Kidney (tissue), 14 donors: Measurements from ENCODE around the gene DIPK2A. TPM values are rescaled to one million over a fixed set of nuclear protein-coding genes. Genes with fewer than 3 reads are reported as not detected.

ENCODE experiments used
- DNase-seq, 5 donors: peaks; one replicate each; pipeline ENCODE4 v3.0.0-alpha.2; 2013 to 2020
- FAIRE-seq: peaks from 2 replicates; lab custom pipeline; 2012; peaks lifted over from hg19 to GRCh38; lab: Jason Lieb, UNC
- H3K27ac ChIP-seq, 2 donors: one replicate each; pipeline ENCODE4 v1.7.0; 2013; ENCODE audit warnings: low read depth in 2 of 2, low read length in 2 of 2, inconsistent platforms in 1 of 2
- H3K27me3 ChIP-seq: one replicate; pipeline ENCODE4 v1.7.1; 2013; ENCODE audit warnings: low read length, inconsistent platforms; ENCODE audit not compliant: control insufficient read depth, insufficient read depth
- H3K36me3 ChIP-seq, 3 donors: one replicate each; pipeline versions ENCODE4 v1.7.0 to v1.7.1; 2013; ENCODE audit warnings: low read length in 3 of 3, control low read depth in 1 of 3, inconsistent platforms in 1 of 3; ENCODE audit not compliant: insufficient read depth in 3 of 3, control insufficient read depth in 2 of 3
- H3K4me1 ChIP-seq, 3 donors: one replicate each; pipeline versions ENCODE4 v1.7.0 to v1.7.1; 2013; ENCODE audit warnings: low read length in 3 of 3, inconsistent platforms in 1 of 3, low read depth in 1 of 3; ENCODE audit not compliant: control insufficient read depth in 2 of 3, insufficient read depth in 2 of 3
- H3K4me3 ChIP-seq, 3 donors: one replicate each; pipeline versions ENCODE4 v1.7.0 to v1.8.1; 2013; ENCODE audit warnings: low read length in 3 of 3, control low read depth in 1 of 3, inconsistent platforms in 1 of 3
- H3K9ac ChIP-seq, 3 donors: one replicate each; pipeline versions ENCODE4 v1.7.0 to v1.7.1; 2013; ENCODE audit warnings: low read length in 3 of 3, control low read depth in 1 of 3, inconsistent platforms in 1 of 3
- H3K9me3 ChIP-seq, 3 donors: one replicate each; pipeline versions ENCODE4 v1.7.0 to v1.7.1; 2013; ENCODE audit warnings: low read length in 3 of 3, control low read depth in 1 of 3, inconsistent platforms in 1 of 3; ENCODE audit not compliant: control insufficient read depth in 2 of 3, insufficient read depth in 1 of 3
- intact Hi-C: fragments of 100-400 bp; cut with DNase I; formaldehyde crosslinking; loops from one replicate; pipeline ENCODE4 v1.11.1; 2022
- polyA plus RNA-seq: library from polyadenylated mRNA; stranded (reverse); fragments of 350-450 nt; fragmentation: Illumina TruSeq; extraction: RNeasy Lipid Tissue Mini Kit (QIAGEN cat#74804); gene quantifications from one replicate; pipeline ENCODE4 v1.2.3, GENCODE V29; 2014; ENCODE audit warnings: low read depth, low replicate concordance; ENCODE audit not compliant: insufficient read depth
- total RNA-seq: library from RNA; stranded (reverse); fragmentation: NEBNext Ultra II Directional; extraction: Animal tissue kit (Norgen Biotek cat#: 25700); gene quantifications from one replicate; pipeline ENCODE4 v1.2.1, GENCODE V29; 2021
- TF ChIP-seq, protein P1 (sequence below): IDR thresholded peaks from 3 replicates; pipeline ENCODE4 v1.5.1; 2012; ENCODE audit warnings: mild to moderate bottlenecking, moderate library complexity, borderline replicate concordance; ENCODE audit not compliant: insufficient read depth; ENCODE audit errors: extremely low read depth
- donor health status: control.
- donor health status: control.
- donor health status: control.
- donor health status: control.
- donor health status: control.
- donor health status: DM: yes; HTN: yes; CAD: no.
- donor health status: Normal renal cell carcinoma (clear cell type).

Gene DIPK2A
- total and polyA plus RNA-seq, 2 donors from 2014 or later = 4.9 to 15.5 TPM

GRCh38 chr3:143928056-143928455, 43.6 kb upstream of the DIPK2A start:
- Histone ChIP-seq H3K27me3 (no peaks in the 10 kb centered on the region), H3K36me3 (no peaks in the 10 kb centered on the region), H3K9ac (no peak overlapping the region), H3K9me3 (no peaks in the 10 kb centered on the region), H3K4me3 (no peak overlapping the region), H3K4me1 (no peaks in the 10 kb centered on the region), H3K27ac (no peak overlapping the region)
- intact Hi-C loops = no loop called here
- no peak for DNase-seq
- TF ChIP-seq, protein P1, sequence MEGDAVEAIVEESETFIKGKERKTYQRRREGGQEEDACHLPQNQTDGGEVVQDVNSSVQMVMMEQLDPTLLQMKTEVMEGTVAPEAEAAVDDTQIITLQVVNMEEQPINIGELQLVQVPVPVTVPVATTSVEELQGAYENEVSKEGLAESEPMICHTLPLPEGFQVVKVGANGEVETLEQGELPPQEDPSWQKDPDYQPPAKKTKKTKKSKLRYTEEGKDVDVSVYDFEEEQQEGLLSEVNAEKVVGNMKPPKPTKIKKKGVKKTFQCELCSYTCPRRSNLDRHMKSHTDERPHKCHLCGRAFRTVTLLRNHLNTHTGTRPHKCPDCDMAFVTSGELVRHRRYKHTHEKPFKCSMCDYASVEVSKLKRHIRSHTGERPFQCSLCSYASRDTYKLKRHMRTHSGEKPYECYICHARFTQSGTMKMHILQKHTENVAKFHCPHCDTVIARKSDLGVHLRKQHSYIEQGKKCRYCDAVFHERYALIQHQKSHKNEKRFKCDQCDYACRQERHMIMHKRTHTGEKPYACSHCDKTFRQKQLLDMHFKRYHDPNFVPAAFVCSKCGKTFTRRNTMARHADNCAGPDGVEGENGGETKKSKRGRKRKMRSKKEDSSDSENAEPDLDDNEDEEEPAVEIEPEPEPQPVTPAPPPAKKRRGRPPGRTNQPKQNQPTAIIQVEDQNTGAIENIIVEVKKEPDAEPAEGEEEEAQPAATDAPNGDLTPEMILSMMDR = no peak
- FAIRE-seq = no peak

- Histone ChIP-seq H3K36me3 (no peaks in the 10 kb centered on the region), H3K27me3 (no peaks in the 10 kb centered on the region), H3K9me3 (no peaks in the 10 kb centered on the region), H3K4me3 (no peak overlapping the region), H3K27ac (no peak overlapping the region), H3K4me1 (no peaks in the 10 kb centered on the region), H3K9ac (no peak overlapping the region)
- no peak for FAIRE-seq
- no peak for DNase-seq
- TF ChIP-seq, protein P1 = no peak
- intact Hi-C loops = no loop called here
These were observed 42.9 kb upstream of the DIPK2A start for GRCh38 chr3:143928541-143929255.

DNA sequence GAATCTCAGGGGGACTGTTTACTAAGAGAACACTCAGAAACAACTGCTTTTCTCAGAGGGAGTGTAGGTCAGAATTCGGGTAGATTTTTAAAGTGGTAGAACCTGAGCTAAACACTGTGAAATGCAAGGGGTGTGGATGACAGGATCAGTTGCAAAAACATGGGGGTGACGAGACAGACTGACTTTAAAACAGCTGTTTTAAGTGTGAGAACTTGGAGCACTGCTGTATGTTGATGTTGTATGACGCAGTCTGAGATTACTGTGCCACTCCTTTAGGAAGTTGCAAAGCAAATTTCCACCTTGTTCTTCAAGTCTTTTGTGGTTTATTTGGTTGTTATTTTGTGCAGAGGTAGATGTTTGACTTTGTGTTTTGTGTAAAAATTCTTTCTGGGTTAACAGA, 36.8 kb upstream of the DIPK2A start:
- FAIRE-seq (no peak), DNase-seq (no peak)
- Histone ChIP-seq H3K36me3 (no peaks in the 10 kb centered on the region), H3K27ac (no peak overlapping the region), H3K9ac (no peak overlapping the region), H3K4me3 (no peak overlapping the region), H3K9me3 (no peaks in the 10 kb centered on the region), H3K27me3 (no peaks in the 10 kb centered on the region), H3K4me1 (no peaks in the 10 kb centered on the region)
- intact Hi-C loops = no loop called here
- TF ChIP-seq, protein P1 = no peak
